CD4-positive, alpha-beta T cell treated with Interleukin-2 at 100 ng/mL for 4 hours (primary cell): ENCODE measurements around the gene TMEM252.

Source experiments
- DNase-seq: peaks from one replicate; pipeline ENCODE4 v3.0.0-alpha.2; 2020; ENCODE audit warnings: low spot score

The TMEM252 gene, protein sequence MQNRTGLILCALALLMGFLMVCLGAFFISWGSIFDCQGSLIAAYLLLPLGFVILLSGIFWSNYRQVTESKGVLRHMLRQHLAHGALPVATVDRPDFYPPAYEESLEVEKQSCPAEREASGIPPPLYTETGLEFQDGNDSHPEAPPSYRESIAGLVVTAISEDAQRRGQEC

DNA sequence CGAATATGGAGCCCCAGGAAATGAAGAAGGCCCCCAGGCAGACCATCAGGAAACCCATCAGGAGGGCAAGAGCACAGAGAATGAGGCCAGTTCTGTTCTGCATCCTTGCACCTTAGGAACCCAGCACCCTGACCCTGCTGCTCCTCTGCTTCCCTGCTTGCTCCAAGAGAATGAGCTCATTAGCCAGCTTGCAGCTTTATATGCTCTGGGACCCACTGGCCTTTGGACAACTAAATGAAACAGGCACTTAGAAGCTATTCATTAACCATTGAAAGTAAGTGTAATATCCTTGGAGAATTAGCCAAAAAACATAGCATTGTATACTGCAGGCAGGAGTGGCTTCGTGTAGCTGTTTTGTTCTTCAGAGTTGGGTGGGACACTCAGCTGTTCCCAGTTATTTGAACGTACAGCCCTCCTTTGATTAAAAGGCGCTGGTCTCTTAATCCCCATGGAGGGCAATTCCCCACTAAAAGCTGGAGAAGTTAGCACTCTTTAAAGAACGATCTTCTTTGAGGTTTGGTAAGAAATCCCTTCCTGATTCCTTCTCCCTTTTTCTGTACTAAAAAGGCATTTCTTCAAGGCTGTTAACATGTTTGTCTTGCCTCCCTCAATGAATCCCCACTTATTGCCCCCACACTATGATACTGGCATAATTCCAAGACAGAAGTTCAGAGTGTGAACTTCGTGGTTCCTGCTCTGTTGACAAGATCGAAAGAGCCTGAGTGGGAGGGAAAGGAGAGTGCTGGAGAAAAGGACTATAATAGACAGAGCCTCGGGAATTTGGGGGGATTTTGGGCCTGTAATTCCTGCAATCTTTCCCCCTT, at the start of gene TMEM252:
TMEM252 (minus strand) TSS at position 172 of the 824 bp plus-strand sequence; CDS start at position 103, 69 bp downstream.
- DNase-seq, result no peak

DNA sequence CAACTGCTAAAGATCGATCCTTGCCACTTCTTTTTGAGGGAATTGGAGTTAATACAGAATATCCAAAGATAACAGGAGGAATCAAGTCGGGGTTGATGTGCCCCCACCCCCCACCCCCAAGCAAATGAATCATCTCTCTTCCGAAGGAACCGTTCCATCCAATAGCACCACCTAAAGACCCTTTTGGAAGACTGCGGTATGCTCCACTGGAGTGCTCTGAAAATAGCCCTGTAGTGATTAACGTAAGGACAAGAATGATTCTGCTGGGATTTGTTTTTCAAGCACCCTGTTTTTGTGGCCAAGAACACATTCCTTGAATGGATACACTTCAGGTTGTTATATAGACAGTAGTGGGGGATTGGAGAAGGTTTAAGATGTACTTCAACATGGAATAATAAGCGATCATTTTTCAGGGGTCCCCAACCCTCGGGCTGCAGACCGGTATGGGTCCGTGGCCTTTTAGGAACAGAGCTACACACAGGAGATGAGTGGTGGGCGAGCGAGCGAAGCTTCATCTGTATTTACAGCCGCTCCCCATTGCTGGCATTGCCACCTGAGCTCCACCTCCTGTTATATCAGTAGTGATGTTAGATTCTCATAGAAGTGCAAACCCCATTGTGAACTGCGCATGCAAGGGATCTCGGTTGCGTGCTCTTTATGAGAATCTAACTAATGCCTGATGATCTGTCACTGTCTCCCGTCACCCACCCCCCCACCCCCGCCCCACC, 44.5 kb upstream of the TMEM252 start:
- no peak for DNase-seq

DNA sequence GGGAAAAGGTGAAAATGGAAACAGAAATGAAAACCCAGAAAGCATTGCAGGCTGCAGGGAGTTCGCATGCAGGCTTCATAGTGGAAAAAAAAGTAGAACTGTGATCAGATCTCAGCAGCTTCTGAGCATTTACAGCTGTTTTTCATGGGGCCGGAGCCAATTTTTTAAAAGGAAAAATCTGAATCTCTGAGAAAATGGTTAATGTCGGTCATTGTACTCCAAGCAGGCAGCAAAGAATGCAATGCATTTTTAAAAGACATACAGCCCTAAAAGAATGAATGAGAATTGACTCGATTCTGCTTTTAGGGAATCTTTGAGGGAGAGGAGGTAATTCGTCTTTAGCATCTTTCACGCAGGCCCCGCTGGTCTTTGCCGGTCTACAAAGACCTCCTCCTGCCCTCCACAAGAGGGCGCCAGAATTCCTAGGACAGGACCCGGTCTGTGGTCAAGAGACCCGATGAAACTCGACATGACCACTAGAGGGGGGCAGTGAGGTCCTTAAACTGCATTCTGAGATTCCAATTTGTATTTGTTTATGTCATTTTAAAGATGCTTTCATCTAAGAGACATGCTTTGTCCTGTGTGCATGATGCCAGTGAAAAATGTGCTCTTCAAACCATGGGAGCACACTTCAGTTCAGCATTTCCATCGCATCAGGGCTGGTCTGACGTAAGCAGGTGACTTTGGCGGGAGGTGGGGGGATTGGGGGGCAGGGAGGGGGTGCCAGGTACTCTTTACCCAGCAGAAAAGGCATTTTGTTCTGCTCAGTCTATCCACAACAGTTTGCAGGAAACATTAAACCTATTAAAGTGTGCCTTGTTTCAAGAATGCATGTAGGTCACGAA, 43.7 kb upstream of the TMEM252 start:
- peak; percentile 82 for DNase-seq

DNA sequence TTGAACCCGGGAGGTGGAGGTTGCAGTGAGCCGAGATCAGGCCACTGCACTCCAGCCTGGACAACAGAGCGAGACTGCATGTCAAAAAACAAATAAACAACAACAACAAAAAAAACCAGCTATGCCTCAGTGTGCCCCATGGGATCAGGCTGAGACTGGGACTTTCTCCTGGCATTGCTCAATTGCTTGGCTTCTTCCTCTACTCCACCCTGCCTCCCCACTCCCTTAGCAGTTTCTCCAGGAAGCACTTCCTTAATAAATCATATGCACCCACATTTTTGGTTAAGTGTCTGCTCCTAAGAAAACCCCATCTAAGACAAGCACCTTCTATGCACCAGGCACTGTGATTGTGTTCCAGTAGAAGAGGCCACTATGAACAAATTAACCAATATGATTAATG, 41.0 kb upstream of the TMEM252 start:
- DNase-seq, result no peak

DNA sequence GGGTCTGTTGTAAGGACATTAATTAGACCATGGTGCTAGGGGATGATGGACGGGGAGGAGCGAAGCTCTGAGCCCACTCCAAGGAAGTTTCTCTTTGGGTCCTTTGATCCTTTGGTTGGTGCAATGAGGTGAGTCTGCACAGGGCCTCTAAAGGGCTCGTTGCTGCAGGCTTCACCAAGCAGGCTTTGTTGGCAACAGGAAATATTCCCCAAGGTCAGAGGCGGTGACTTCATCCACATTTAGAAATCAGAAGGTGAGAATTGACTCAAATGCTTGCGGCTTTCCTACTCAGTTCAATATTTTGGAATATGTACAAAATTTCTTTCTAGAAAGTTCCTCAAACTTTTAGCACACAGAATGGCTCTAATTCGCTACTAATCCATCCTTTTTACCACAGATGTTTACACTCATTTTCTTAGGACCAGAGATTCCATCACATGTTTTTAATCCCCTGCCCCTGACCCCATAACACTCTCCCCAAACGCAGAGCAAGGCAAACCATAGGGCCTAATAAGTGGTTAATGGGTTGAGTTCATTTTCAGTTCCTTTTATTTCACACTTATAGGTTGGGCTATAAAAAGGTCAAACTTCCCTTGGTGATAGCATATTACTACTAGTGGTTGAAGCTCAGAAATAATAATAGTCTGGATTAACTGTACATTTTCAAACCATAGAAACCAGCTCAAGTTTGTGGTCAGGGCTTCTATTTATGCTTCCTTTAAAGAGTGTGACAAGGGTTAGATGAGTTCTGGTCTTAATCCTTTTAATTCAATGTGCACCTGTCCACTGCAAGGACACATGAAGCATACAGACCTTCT, 37.3 kb upstream of the TMEM252 start:
- no peak for DNase-seq

DNA sequence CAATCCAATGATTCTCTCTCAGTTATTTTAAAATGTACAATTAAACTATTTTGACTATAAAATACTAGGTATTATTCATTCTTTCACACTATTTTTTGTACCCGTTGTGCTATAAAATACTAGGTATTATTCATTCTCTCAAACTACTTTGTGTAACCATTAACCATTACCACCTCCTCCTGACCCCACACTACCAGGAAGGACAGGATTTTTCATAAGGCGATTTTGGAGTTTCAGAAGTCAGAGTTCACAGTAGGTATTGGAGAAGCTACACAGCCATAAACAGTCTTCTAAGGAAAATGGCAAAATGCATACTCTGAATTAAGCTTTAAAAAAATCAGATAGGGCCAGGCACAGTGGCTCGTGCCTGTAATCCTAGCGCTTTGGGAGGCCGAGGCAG, 35.1 kb upstream of the TMEM252 start:
- DNase-seq, result no peak

DNA sequence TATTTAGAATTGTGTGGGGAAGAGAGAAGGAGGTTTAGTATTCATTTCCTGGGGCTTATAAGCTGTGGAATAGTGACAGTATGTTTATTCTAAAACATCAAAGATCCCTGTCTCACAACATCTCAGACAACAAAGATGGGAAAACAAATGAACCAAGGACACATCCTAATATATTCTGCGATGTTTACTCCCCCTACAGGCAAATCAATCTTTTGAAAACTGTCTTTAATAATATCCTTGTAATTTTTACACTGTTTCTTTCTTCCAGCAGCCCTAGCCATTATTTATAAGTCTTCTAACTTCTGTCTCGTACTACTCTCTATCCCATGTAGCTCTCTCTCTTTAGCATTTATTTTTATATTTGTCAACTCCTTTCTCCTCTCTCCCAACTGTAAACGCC, 33.5 kb upstream of the TMEM252 start:
- no peak for DNase-seq

DNA sequence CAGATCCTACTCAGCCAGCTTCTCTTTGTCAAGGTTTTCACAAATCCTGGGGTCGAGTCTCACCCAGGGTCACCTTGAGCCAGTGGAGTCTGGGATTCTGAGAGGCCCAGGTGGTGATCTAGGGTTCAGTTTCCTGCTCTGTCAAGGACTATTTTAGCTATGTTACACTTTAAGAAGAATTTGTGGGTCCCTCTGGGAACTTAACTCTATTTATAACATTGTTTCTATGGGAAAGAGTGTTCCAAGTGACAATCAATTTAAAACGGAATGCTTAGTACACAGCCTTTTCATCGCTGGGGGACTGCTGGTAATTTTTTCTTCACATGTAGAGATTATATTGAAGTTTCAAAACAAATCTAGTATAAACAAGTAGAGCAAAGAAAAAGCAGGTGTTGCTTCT, 26.9 kb upstream of the TMEM252 start:
- no peak for DNase-seq

DNA sequence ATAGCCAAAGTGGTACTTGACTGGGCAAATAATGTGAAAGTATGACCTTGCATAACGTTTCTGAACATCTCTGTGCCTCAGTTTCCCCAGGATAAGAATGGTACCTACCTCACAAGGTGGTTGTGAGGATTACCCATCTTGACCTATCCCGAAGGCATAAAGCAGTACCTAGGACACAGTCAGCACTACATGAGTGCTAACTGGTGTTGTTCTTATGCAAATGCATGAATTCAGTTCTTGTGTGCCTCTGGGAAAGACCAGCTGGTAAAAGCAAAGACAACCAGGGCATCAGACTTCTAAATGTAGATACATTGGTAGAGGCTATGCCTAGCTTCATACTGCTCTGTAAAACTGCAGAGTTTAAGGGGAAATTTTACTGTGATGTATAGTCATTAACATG, 21.8 kb upstream of the TMEM252 start:
- no peak for DNase-seq

DNA sequence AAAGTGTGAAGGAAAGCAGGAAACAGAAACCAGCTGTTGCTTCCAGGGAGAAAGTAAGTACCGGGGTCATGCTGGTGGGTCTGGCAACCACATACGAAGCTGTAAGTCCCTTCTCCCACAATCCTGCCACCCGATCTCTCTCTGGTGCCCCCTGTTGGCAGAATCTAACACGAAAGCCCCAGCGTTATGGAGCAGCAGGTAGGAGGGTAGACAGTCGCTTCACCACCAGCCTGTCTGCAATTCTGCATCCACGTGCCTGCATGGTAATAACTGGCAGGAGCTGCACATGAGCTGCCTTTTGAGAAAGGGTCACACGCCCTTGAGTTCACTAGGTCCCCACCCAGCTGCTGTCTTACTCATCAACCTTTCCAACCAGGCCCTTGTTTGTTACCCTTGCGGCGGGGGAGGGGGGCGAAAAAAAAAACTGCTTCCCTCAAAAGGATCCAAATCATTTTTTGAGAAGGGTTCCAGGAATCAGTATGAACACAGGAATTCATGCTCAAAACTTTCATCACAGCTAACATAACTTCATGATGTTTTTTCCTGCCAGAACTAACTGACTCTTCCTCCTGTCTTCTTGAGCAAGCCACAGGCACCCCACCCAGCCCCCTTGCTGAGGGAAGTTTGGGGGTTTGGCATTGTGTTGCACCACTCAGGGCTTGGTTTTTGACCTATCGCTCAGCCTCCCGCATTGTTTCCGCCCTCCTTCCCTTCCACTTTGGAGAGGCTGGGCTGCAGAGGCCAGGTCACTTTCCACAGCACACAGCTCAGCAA, 19.6 kb upstream of the TMEM252 start:
- DNase-seq, result peak; percentile 46

DNA sequence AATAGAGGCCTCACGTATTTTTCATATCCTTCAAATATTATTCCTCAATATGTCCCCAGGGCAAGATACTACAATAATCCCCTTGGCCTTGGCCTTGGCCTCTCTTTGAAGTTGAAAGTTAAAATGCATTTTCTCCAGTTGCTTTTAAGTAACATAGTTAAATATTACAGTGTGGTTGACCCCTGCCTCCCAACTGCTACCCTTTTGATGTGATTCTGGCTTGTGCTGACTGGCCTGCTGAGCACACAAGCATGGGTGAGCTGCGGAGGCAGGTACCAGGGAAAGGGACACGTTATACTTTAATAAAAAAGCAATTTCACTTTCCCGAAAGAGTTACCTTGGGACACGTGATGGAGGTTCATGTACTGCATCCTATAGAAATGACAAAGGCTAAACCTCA, 17.9 kb upstream of the TMEM252 start:
- DNase-seq, result no peak

DNA sequence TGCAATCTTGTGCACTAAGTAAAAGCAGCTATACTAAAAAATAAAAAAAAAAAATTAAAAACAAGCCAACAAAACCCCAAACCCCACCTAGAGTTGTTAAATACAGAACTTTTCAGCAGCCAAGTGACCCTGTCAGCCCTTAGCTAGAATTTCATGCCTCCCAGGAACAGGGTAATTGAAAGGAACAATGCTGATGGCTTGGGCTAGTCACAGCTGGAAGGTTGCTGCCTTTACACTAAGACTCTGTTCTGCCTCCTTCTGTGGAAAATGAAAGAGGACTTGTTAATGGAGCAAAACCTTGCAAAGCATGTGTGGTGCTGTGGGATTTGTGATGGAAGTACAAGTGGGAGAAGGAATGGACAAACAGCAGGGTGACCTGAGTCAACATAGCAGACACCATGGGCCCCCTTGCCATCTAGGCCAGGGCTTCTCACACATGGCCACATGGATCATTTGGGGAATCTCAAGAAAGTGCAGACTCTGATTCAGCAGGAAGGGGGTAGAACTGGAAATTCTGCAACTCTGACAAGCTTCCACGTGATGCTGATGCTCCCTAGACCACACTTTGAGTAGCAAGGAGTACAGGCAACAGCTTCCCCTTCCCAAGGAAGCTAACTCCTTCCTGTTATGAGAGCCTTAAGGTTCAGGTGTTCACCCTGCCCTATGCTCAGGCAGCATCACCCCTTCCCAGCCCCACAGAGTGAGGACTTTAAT, 14.9 kb upstream of the TMEM252 start:
- no peak for DNase-seq

DNA sequence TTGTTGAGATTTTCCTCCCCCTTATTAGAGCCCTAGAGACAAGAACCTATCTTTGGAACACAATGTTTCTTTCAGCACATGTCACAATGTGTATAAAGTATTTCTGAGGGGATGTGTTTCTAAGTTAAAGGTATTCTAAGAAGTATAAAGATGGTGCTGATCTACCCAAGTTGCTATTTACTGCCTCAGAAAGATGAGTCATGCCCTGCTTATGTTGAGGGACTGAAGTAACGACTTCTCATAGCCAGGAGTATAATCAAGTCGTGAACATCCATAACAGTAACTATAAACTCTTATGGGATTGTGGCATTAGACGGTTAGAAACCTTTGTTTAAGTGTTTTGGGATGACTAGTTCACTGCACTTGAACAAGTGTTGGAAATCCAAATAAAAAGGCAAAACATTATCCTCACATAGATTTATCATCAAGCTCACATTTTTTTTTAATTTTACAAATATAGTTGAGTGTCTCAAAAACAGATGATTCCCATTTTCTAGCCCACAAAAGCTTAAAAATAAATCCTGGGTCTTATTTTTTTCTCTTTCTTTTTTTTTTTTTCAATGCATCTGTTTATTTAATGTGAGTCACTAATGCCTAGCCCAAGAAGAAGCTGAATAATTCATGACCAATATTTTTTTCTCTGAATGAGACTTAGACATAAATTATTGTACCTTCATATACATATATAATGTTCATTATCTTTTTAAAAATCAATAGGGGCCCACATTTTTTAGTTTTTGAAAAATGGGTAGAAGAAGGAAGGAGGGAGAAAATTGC, 12.2 kb upstream of the TMEM252 start:
- no peak for DNase-seq

DNA sequence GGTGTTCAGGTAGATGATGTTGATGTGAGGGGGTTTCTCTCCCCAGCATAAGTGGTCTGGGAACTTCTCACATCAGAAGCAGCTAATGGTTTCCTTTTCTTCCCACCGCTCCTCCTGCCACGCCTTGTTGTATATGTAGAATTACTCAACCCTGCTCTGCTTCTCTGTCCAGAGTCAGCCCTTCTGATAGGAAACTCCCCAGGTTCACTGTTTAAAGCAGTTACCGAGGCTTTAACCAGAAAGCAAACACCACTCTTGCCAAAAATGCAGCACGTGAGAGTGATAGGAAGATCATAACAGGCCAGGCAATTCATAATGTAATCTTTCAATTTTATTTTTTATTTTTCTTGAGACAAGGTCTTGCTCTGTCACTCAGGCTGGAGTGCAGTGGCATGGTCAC, 10.5 kb upstream of the TMEM252 start:
- DNase-seq, result no peak

DNA sequence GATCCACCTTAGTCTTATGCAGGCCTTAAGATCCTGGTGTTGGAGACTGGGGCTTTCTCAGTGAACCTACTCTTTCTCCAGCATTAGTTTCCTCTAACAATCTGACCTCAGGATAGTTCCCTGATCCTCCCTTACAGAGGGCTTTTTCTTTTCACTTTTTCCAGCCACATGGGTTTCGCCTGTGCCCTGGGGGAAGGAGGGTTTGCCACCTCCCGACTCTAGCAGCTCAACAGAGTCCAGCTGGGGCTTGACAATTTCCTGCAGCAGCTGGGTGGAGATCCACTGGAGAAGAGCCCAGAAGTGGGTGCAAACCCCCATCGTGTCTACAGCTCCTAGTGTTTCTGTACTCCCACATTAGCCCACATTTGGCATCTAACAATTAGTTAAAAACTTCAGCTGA, 7.6 kb upstream of the TMEM252 start:
- no peak for DNase-seq

DNA sequence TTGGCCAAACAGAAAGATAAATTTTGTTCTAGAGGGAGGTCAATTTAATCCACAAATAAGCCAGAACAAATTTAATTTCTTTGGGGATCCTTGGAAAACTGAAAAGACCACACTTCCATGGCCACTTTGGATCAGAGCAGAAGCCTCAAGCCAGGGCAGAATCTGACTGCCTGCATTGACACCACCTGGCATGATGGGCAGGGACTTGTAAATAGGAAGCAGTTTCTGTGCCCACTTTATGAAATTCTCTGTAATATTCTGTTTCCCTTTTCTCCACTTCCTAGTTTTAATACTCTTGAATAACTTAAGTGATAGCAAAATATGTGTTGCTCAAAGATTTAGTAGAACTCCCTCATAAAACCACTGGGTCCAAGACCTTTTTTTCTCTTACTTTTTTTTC, 6.7 kb upstream of the TMEM252 start:
- DNase-seq, result no peak

DNA sequence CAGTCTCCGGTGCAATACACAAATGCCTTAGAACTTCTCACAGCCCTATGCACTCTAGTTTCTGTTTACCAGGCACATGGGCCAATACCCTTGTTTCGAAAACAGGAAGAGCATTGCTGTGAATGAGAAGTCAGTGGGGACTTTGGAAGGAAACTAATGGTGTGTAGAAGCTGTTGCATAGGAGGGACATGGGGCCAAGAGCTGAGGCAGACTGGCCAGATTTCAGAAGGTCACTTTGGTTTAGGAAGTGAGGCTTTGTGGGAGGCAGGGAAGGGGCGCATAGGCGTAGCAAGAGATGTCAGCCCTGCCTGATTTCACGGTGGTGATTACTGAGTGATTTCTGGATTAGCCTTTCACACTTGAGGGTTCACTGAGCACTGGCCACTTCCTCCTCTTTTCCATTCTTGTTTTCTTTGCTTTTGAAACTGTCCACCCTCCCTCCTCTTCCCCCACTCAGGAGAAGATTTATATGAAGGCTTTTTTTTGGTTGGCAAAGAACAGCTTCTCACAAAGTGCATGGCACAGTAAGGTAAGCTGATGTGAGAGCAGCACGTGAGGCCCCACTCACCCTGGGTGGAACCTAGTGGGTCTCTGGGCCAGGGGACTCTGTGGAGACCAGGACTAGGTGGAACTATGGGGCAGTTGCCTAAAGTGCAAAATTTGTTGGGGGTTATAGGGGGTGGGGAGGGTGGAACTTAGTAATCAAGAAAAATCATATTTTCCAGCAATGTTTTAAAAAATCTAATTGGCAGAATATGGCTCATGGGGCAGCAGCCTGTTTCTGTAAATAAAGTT, 6.1 kb upstream of the TMEM252 start:
- peak; percentile 2 for DNase-seq

DNA sequence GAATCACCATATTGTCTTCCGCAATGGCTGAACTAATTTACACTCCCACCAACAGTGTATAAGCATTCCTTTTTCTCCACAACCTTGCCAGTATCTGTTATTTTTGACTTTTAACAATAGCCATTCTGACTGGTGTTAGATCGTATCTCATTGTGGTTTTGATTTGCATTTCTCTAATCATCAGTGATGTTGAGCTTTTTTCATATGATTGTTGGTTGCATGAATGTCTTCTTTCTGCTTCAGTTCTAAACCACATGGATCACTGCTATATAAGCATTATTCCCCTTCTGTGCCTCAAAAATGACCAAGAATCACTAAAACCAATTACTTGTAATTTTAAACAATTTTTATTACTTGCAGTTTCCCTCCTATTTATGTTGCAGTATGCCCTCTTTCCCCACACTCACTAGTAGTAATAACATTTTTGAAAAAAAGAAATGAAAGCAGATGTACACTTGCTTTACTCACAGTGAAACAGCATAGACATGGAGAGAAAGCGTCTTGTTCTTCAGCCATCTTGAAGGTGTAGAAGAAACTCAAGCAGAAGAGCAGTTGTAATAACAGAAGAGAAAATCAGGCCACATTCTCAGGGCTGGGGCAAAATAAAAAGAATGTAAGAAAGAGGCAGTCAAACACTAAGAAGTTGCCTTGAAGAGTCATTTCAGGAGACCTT, 4.5 kb upstream of the TMEM252 start:
- no peak for DNase-seq
